ENCODE data around the gene ACTL7A.

GRCh38 chr9:108861997-108862396, at the start of gene ACTL7A:
- no peak for TF ChIP-seq NFRKB (IDR thresholded peaks at IDR 0.05)
- TF ChIP-seq SP1 (IDR thresholded peaks at IDR 0.05) = no peak
- no peak for TF ChIP-seq LEF1 (IDR thresholded peaks at IDR 0.05; ENCODE audit: borderline replicate concordance)
- TF ChIP-seq ARNT (IDR thresholded peaks at IDR 0.05) = no peak
- no peak for TF ChIP-seq BHLHE40 (IDR thresholded peaks at IDR 0.05; ENCODE audit: borderline replicate concordance)
- TF ChIP-seq SUZ12 (IDR thresholded peaks at IDR 0.05) = no peak
- TF ChIP-seq ELF4 (IDR thresholded peaks at IDR 0.05) = no peak
- TF ChIP-seq TARDBP (IDR thresholded peaks at IDR 0.05) = no peak
- TF ChIP-seq FOXA1 (IDR thresholded peaks at IDR 0.05) = no peak
- TF ChIP-seq FOXK2 (IDR thresholded peaks at IDR 0.05) = no peak
- TF ChIP-seq, protein P1, sequence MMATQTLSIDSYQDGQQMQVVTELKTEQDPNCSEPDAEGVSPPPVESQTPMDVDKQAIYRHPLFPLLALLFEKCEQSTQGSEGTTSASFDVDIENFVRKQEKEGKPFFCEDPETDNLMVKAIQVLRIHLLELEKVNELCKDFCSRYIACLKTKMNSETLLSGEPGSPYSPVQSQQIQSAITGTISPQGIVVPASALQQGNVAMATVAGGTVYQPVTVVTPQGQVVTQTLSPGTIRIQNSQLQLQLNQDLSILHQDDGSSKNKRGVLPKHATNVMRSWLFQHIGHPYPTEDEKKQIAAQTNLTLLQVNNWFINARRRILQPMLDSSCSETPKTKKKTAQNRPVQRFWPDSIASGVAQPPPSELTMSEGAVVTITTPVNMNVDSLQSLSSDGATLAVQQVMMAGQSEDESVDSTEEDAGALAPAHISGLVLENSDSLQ (IDR thresholded peaks at IDR 0.05) = no peak
- no peak for TF ChIP-seq CTBP1 (IDR thresholded peaks at IDR 0.05; ENCODE audit: borderline replicate concordance)
- TF ChIP-seq ZNF384 (IDR thresholded peaks at IDR 0.05) = no peak
- no peak for TF ChIP-seq FOXM1 (IDR thresholded peaks at IDR 0.05; ENCODE audit: borderline replicate concordance)

All from HEK293T (cell line).